Stimulated activated CD8-positive, alpha-beta memory T cell treated with anti-CD3 and anti-CD28 coated beads, Interleukin-4, amount 100 ng/mL, for 48 hours (primary cell): Measurements from ENCODE around the gene RAD51B.

ENCODE experiments used
- DNase-seq: peaks from one replicate; pipeline ENCODE4 v3.0.0-alpha.2; 2020

RAD51B gene

DNA sequence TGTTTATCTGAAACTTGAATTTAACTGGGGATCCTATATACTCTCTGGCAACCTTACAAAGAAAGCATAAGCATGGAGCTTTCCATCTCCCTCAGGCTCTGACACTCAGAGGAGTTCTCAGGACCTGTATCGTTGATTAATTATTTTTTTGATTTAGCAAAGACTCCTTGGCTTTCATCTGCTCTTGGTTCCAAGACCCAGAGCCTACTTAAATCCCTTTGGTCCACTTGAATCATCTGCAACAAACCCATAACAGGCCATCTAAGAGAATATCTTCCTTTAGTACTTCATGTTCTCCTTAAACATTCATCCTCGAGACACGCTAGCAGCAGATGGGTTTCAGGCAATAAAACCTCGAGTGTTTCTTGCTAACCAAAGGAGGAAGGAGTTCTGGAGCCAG is 887.9 kb downstream of the RAD51B start:
- no peak for DNase-seq

GRCh38 chr14:68708343-68708742 is 888.8 kb downstream of the RAD51B start:
- no peak for DNase-seq

GRCh38 chr14:68709007-68709406 is 889.4 kb downstream of the RAD51B start:
- DNase-seq, result no peak

GRCh38 chr14:68710776-68711175 is 891.2 kb downstream of the RAD51B start:
- no peak for DNase-seq

DNA sequence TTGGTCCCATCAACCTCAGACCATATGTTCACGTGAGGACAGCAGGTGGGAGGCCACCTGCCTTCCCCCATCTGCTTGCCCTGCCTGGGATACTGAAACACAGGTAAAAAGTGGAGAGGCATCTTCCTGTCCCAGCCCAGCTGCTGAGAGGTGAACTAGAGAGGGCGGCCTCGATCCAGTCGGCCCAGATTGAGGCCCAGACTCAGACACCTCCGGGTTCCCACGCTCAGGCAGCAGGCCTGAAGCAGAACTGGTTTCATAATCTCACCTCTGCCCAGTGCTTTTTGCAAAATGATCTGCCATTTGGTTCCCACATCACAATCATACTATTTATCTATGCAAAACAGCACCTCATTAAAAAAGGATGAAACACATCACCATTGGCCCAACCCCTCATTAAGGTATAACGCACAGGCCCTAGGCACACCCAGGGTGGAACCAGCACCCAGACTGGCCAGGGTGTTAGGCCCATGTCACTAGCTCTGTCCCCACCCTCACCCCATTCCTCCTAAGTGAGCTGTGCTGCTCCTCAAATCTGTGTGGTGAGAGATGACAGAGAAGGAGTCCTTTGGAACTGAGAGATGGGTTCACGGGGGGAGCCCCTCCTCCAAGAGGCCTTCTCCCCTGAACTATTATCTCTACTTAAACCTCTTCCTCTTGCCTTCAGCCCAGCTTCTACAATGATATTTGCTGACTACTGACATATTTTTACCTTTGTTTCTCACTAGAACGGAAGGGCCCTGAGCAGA is 892.2 kb downstream of the RAD51B start:
- DNase-seq, result no peak

DNA sequence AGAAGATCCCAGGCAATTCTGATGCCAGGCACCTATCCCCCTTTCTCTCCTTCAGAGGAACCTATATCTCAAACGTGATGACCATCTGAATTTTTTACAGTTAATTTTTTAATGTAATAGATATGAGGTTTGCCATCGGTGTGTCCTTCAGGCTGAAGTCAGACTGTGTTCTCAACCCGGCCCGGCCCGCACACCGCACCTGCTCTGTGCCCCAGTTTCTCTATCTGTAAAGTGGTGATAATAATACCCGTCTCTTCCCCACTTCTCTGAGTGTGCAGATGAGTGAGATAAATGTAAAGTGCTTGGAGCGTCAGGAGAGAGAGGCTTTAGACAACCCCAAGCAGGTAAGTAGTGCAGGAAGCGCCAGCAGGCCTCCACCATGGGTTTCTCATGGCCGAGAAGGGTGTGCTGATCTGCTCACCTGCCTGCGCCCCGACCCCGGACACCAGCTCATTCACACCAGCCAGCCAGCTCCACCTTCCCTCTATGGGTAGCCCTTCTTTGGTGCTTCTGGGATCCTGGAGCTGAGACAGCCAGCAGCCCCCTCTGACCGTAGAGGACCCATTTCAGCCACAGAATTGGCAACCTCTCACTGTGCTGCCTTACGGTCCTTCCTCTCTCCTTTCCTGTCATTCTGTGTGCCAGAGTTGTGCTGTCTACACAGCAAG is 893.3 kb downstream of the RAD51B start:
- no peak for DNase-seq

- DNase-seq, result no peak
Observed at GRCh38 chr14:68713782-68714181, 894.2 kb downstream of the RAD51B start.

GRCh38 chr14:68714991-68715924 is 895.7 kb downstream of the RAD51B start:
- DNase-seq, result no peak

- no peak for DNase-seq
Observed at GRCh38 chr14:68716698-68717097, 897.1 kb downstream of the RAD51B start.

DNA sequence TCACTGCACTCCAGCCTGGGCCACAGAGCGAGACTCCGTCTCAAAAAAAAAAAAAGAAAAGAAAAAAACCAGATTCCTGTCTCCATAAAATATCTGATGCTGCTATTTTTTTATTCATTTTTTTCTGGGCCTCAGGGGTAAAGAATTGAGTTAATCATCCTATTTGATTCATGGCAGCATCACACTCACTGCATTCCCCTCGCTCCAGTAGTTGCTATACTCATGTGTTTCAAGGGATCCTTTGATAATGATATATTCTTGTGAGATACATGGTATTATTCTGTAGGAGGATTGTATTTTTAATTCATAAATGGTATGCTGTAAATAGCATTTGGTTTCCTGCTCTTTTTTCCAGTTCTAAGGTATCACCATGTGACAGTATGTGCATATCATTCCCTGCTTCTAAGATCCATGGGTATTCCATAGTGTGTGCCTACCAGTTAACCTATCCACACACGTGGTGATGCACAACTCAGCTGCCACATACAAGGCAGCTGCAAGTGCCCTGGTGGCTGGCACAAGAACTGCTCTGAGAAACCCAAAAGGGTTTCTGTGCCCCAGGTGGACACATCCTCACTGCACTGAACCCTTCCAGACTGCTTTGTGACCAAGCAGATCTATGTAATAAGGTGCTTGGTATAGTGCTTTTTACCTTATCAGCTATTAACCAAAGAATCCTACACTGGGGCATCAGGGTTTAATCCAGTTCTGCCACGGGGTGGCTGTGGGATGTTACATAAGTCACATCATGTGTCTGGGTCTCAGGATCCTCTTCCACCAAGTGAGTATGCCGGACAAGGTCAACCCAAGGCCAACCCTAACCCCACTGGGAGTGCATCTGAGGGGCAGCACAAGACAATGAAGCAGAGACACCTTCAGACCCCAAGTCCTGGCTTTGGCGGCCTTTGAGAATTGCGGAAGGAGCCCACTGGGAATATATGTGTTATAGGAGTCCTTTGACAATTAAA is 898.7 kb downstream of the RAD51B start:
- no peak for DNase-seq

- DNase-seq, result no peak
Observed at GRCh38 chr14:68719634-68720384, 900.2 kb downstream of the RAD51B start.

DNA sequence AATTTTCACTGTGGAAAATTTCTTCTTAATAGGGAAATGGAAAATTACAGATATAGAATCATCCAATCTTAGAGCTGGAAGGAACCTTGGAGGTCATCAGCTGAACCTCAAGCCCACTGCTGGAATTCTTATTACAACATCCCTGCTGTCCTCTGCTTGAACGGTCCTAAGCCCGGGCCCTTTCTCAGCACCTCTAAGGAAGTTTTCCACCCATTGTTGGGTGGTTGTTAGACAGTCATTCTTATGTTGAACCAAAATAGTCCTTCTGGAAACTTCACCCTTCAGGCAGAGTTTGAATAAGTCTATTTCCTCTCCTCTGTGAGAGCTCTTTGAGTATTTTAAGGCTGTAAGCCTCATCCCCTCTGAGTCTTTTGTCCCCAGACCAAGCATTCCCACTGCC is 902.6 kb downstream of the RAD51B start:
- no peak for DNase-seq

- DNase-seq, result no peak
Observed at GRCh38 chr14:68722968-68723566, 903.5 kb downstream of the RAD51B start.

- no peak for DNase-seq
Observed at GRCh38 chr14:68723808-68724268, 904.3 kb downstream of the RAD51B start.

- DNase-seq, result no peak
Observed at GRCh38 chr14:68724914-68725313, 905.3 kb downstream of the RAD51B start.

- DNase-seq, result no peak
Observed at GRCh38 chr14:68726093-68726695, 906.6 kb downstream of the RAD51B start.

DNA sequence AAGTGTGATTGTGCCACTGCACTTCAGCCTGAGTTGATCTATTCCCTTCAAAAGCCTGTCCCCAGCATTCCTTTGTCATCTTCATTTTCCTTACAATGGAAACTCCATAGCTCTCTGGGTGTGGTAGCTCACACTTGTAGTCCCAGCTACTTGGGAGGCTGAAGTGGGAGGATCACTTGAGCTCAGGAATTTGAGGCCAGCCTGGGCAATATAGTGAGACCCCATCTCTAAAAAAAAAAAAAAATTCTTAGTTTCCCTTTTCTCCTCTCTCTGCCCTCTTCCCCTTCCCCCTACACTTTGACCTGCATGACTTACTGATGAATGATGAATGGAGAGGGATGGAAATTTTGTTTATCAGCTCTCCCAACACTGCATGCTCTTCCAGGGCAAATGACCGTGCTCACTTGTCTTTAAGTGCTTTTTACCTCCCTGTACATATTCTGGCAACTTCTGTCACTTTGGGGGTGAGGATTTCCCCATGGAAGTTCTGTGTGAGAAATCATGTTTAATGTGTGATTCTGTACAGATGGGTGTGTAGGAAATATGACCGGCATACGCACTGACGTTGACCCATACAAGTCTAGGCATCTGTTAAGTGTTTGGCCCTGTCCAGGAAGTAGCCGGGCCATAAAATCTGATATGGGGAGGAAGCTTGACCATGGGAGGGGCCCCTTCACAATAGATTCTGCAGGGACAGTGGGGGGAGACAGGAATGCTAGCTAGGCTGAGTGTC is 907.9 kb downstream of the RAD51B start:
- DNase-seq, result no peak

DNA sequence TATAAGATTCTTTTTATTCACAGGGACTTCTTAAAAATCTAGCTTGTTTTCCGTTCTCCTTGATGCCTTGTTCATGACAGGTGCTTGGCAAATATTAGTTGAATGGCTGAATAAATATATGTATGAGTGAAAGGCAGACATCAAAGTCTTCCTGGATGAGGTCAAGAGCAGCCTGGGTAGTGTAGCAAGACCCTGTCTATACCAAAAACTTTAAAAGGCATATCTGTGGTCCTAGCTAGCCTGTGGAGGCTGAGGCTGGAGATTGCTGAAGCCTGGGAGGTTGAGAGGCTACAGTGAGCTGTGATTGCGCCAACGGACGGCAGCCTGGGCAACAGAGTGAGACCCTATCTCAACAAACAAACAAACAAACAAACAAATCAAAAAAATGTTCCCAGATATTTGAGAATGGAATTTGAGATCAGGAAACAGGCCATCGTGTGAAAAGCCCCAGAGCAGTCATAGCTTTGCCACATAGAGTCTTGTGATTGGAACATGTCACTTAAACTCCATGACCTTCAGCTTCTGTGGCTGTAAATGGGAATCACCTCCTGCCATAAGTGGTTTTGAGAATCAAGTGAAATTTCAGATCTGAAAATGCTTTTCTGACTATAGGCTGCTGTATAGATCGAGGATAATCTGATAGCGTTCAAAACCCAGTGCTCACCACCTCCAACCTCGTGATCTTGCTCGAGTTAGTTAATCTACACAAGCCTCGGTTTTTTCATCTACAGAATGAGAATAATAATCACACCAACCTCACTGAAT is 908.9 kb downstream of the RAD51B start:
- DNase-seq, result no peak

- no peak for DNase-seq
Observed at GRCh38 chr14:68729556-68729955, 910.0 kb downstream of the RAD51B start.
